ENCODE results near the gene DDR1.
A peak's percentile ranks its signal among the peaks of the same experiment; 100 is the strongest.

The DDR1 gene

GRCh38 chr6:30882204-30882758 is 2.0 kb upstream of the DDR1 start:
- Histone ChIP-seq H3K36me3 (ENCODE audit: control insufficient read depth, insufficient read depth, low read length) (no peaks in the 10 kb centered on the region), H3K9me3 (ENCODE audit: control insufficient read depth, low read length) (no peaks in the 10 kb centered on the region), H3K27ac (ENCODE audit: low read depth, low read length, severe bottlenecking) (peak overlapping the region; percentile 91), H3K4me1 (ENCODE audit: control insufficient read depth, insufficient read depth, low read length, poor library complexity, severe bottlenecking) (peaks cover 60% of the 10 kb centered on the region), H3K4me3 (ENCODE audit: extremely low read depth, insufficient read depth, low read length, poor library complexity, severe bottlenecking) (peak overlapping the region; percentile 22)
- 16 to 30% methylated on average over 2 to 3 of the region's 8 CpGs for WGBS, 2 experiments (ENCODE audit: insufficient coverage in 2 of 2)

- WGBS, 2 experiments (ENCODE audit: insufficient coverage in 2 of 2), result 39 to 42% methylated on average over 8 to 13 of the region's 15 CpGs
- Histone ChIP-seq H3K9me3 (ENCODE audit: control insufficient read depth, low read length) (no peaks in the 10 kb centered on the region), H3K4me1 (ENCODE audit: control insufficient read depth, insufficient read depth, low read length, poor library complexity, severe bottlenecking) (peaks cover 59% of the 10 kb centered on the region), H3K4me3 (ENCODE audit: extremely low read depth, insufficient read depth, low read length, poor library complexity, severe bottlenecking) (peak overlapping the region; percentile 61), H3K36me3 (ENCODE audit: control insufficient read depth, insufficient read depth, low read length) (no peaks in the 10 kb centered on the region), H3K27ac (ENCODE audit: low read depth, low read length, severe bottlenecking) (peak overlapping the region; percentile 91)
Measured at GRCh38 chr6:30882759-30883684, 1.3 kb upstream of the DDR1 start.

- H3K4me1 ChIP-seq (ENCODE audit: control insufficient read depth, insufficient read depth, low read length, poor library complexity, severe bottlenecking), result peaks cover 64% of the 10 kb centered on the region
- peaks cover 13% of the 10 kb centered on the region for H3K36me3 ChIP-seq (ENCODE audit: control insufficient read depth, insufficient read depth, low read length)
- peak overlapping the region; percentile 61 for H3K4me3 ChIP-seq (ENCODE audit: extremely low read depth, insufficient read depth, low read length, poor library complexity, severe bottlenecking)
- WGBS, 2 experiments (ENCODE audit: insufficient coverage in 2 of 2), result 2 to 8% methylated on average over 27 to 42 of the region's 59 CpGs
- H3K9me3 ChIP-seq (ENCODE audit: control insufficient read depth, low read length), result no peaks in the 10 kb centered on the region
- peak overlapping the region; percentile 91 for H3K27ac ChIP-seq (ENCODE audit: low read depth, low read length, severe bottlenecking)
Measured at GRCh38 chr6:30884521-30885480, 482 bp downstream of the DDR1 start.

- Histone ChIP-seq H3K36me3 (ENCODE audit: control insufficient read depth, insufficient read depth, low read length) (peaks cover 20% of the 10 kb centered on the region), H3K4me1 (ENCODE audit: control insufficient read depth, insufficient read depth, low read length, poor library complexity, severe bottlenecking) (peaks cover 56% of the 10 kb centered on the region), H3K27ac (ENCODE audit: low read depth, low read length, severe bottlenecking) (peak overlapping the region; percentile 91), H3K4me3 (ENCODE audit: extremely low read depth, insufficient read depth, low read length, poor library complexity, severe bottlenecking) (peak overlapping the region; percentile 61), H3K9me3 (ENCODE audit: control insufficient read depth, low read length) (no peaks in the 10 kb centered on the region)
- 15 to 23% methylated on average over 6 to 7 of the region's 7 CpGs for WGBS, 2 experiments (ENCODE audit: insufficient coverage in 2 of 2)
Measured at GRCh38 chr6:30885481-30885998, 1.2 kb downstream of the DDR1 start.

DNA sequence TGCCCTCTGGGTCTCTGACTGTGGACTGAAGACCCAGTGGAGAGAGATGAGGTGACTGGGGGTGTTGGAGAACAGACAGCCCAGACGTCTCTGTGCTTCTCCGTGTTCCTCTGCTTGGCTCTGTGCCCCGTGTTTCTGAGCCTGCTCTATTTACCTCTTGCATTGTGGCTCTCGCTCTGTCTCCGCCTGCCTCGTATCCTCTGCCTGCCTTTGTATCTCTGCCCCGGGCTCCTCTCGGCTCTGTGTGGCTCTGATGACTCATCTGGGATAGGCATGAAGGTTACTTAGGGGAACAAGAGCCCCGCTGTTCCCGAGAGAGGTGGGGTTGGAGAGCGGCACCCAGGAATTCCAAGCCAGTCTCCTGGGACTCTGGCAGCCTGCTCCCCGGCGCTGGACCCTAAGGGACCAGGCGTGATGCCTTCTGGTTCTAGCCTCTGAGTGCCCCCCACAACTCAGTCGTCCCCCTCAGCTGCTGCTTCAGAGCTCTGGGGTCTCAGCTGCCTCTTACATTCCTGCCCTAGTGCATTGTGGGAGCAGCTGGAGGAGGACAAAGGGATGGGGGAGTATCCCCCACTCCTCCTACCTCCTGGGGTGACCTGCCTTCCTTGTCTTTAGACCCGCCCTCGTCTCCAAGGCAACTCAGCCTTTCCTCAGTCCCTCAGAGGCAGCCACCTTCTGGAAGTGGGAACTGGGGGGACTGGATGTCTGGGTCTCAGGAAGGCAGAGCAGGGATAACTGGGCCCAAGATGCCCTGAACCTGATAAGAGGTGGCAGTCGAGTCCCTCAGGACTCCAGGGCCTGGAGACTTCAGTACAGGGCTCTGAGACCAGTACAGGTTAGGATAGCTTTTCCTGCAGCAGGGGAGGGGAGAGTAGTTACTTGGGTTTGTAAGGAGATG is 1.9 kb downstream of the DDR1 start:
- WGBS, 2 experiments (ENCODE audit: insufficient coverage in 2 of 2), result 3 to 8% methylated on average over 13 to 16 of the region's 18 CpGs

GRCh38 chr6:30886897-30887255 is 2.6 kb downstream of the DDR1 start:
- peak overlapping the region; percentile 61 for H3K4me3 ChIP-seq (ENCODE audit: extremely low read depth, insufficient read depth, low read length, poor library complexity, severe bottlenecking)
- no peaks in the 10 kb centered on the region for H3K9me3 ChIP-seq (ENCODE audit: control insufficient read depth, low read length)
- H3K4me1 ChIP-seq (ENCODE audit: control insufficient read depth, insufficient read depth, low read length, poor library complexity, severe bottlenecking), result peaks cover 45% of the 10 kb centered on the region
- peaks cover 32% of the 10 kb centered on the region for H3K36me3 ChIP-seq (ENCODE audit: control insufficient read depth, insufficient read depth, low read length)
- H3K27ac ChIP-seq (ENCODE audit: low read depth, low read length, severe bottlenecking), result peak overlapping the region; percentile 91

More for the DNA sequence above, 1.9 kb downstream of the DDR1 start:
- Histone ChIP-seq H3K4me1 (ENCODE audit: control insufficient read depth, insufficient read depth, low read length, poor library complexity, severe bottlenecking) (peaks cover 50% of the 10 kb centered on the region), H3K9me3 (ENCODE audit: control insufficient read depth, low read length) (no peaks in the 10 kb centered on the region), H3K36me3 (ENCODE audit: control insufficient read depth, insufficient read depth, low read length) (peaks cover 26% of the 10 kb centered on the region), H3K27ac (ENCODE audit: low read depth, low read length, severe bottlenecking) (peak overlapping the region; percentile 91), H3K4me3 (ENCODE audit: extremely low read depth, insufficient read depth, low read length, poor library complexity, severe bottlenecking) (peak overlapping the region; percentile 61)

- Histone ChIP-seq H3K9me3 (ENCODE audit: control insufficient read depth, low read length) (no peaks in the 10 kb centered on the region), H3K4me3 (ENCODE audit: extremely low read depth, insufficient read depth, low read length, poor library complexity, severe bottlenecking) (no peak overlapping the region), H3K4me1 (ENCODE audit: control insufficient read depth, insufficient read depth, low read length, poor library complexity, severe bottlenecking) (peaks cover 33% of the 10 kb centered on the region), H3K27ac (ENCODE audit: low read depth, low read length, severe bottlenecking) (no peak overlapping the region), H3K36me3 (ENCODE audit: control insufficient read depth, insufficient read depth, low read length) (peaks cover 45% of the 10 kb centered on the region)
- WGBS, 2 experiments (ENCODE audit: insufficient coverage in 2 of 2), result 50 to 67% methylated on average over 1 to 2 of the region's 6 CpGs
Measured at GRCh38 chr6:30887901-30888815, 3.8 kb downstream of the DDR1 start.

GRCh38 chr6:30888816-30889495 is 4.6 kb downstream of the DDR1 start:
- Histone ChIP-seq H3K4me1 (ENCODE audit: control insufficient read depth, insufficient read depth, low read length, poor library complexity, severe bottlenecking) (peaks cover 26% of the 10 kb centered on the region), H3K36me3 (ENCODE audit: control insufficient read depth, insufficient read depth, low read length) (peaks cover 51% of the 10 kb centered on the region), H3K27ac (ENCODE audit: low read depth, low read length, severe bottlenecking) (no peak overlapping the region), H3K9me3 (ENCODE audit: control insufficient read depth, low read length) (no peaks in the 10 kb centered on the region), H3K4me3 (ENCODE audit: extremely low read depth, insufficient read depth, low read length, poor library complexity, severe bottlenecking) (no peak overlapping the region)
- 95% methylated on average over 16 to 17 of the region's 18 CpGs for WGBS, 2 experiments (ENCODE audit: insufficient coverage in 2 of 2)

- Histone ChIP-seq H3K27ac (ENCODE audit: low read depth, low read length, severe bottlenecking) (no peak overlapping the region), H3K4me1 (ENCODE audit: control insufficient read depth, insufficient read depth, low read length, poor library complexity, severe bottlenecking) (peaks cover 26% of the 10 kb centered on the region), H3K4me3 (ENCODE audit: extremely low read depth, insufficient read depth, low read length, poor library complexity, severe bottlenecking) (no peak overlapping the region), H3K9me3 (ENCODE audit: control insufficient read depth, low read length) (no peaks in the 10 kb centered on the region), H3K36me3 (ENCODE audit: control insufficient read depth, insufficient read depth, low read length) (peaks cover 55% of the 10 kb centered on the region)
- 58 to 78% methylated on average over 2 to 3 of the region's 4 CpGs for WGBS, 2 experiments (ENCODE audit: insufficient coverage in 2 of 2)
Measured at GRCh38 chr6:30889496-30889885, 5.2 kb downstream of the DDR1 start.

Measured in mesodermal cell (in vitro differentiated cells).